Lower leg skin (tissue), 3 donors: ENCODE data around the gene KRTAP5-8.
"Not testable (repeated sequence)": the region's sequence is repeated elsewhere in the genome, so short reads cannot be mapped to it uniquely, and the experiment has no call there.

Experiments
- CTCF ChIP-seq, 3 donors: fragments of 450-650 bp; IDR thresholded peaks; one replicate each; pipeline ENCODE4 v1.5.1; 2016; ENCODE audit warnings: antibody characterized with exemption in 3 of 3, mild to moderate bottlenecking in 3 of 3, moderate library complexity in 2 of 3
- POLR2A ChIP-seq, 2 donors: fragments of 450-650 bp; IDR thresholded peaks; one replicate each; pipeline ENCODE4 v1.6.1; 2016 to 2017; ENCODE audit warnings: antibody characterized with exemption in 2 of 2, mild to moderate bottlenecking in 1 of 2, moderate library complexity in 1 of 2

GRCh38 chr11:71567633-71568032, 29.8 kb downstream of the KRTAP5-8 start:
- TF ChIP-seq CTCF, POLR2A (IDR thresholded peaks at IDR 0.05): not testable (repeated sequence)
